ENCODE results near the gene RMND5B. TPM values are rescaled to one million over a fixed set of nuclear protein-coding genes. Genes with fewer than 3 reads are reported as not detected.

RMND5B gene
- total and polyA plus RNA-seq, 8 donors: 25.3 to 72.9 (median 33.8) TPM

DNA sequence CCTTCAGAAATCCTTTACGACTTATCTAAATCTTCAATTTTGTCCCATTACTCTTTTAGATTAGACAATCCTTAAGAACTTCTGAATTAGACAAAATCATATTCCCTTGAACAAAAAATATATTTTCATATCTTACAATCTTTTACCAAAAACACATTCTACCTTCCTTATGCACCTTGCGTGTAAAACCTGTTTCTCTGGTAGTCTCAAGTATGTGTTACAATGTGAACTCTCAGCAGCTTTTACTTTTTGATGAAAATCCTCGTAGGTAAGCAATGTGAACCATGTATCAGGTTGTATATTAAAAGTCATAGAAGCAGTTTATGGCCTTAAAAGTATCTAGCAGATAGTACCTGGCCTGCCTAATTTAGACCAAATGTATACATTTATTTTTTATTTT lies 43.6 kb downstream of the RMND5B start:
- Histone ChIP-seq H3K27me3 (peaks cover 0 to 5% (median 0%) of the 10 kb centered on the region in 3 donors), H3K9me3 (peaks cover 0 to 3% (median 0%) of the 10 kb centered on the region in 4 donors), H3K27ac (no peak overlapping the region), H3K36me3 (no peaks in the 10 kb centered on the region), H3K4me1 (no peaks in the 10 kb centered on the region), H3K4me3 (no peak overlapping the region)
- DNase-seq: no peak
- 88 to 92% (median 91%) methylated on average over 3 of the region's 3 CpGs for WGBS, 5 donors
- intact Hi-C loops (cut with DNase I; ENCODE audit: low total_unique reads): no loop called here
- TF ChIP-seq, protein P1, sequence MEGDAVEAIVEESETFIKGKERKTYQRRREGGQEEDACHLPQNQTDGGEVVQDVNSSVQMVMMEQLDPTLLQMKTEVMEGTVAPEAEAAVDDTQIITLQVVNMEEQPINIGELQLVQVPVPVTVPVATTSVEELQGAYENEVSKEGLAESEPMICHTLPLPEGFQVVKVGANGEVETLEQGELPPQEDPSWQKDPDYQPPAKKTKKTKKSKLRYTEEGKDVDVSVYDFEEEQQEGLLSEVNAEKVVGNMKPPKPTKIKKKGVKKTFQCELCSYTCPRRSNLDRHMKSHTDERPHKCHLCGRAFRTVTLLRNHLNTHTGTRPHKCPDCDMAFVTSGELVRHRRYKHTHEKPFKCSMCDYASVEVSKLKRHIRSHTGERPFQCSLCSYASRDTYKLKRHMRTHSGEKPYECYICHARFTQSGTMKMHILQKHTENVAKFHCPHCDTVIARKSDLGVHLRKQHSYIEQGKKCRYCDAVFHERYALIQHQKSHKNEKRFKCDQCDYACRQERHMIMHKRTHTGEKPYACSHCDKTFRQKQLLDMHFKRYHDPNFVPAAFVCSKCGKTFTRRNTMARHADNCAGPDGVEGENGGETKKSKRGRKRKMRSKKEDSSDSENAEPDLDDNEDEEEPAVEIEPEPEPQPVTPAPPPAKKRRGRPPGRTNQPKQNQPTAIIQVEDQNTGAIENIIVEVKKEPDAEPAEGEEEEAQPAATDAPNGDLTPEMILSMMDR (IDR thresholded peaks at IDR 0.05): no peak
- no peak for TF ChIP-seq POLR2A (IDR thresholded peaks at IDR 0.05)
- TF ChIP-seq POLR2AphosphoS5 (IDR thresholded peaks at IDR 0.05): no peak
- no peak for TF ChIP-seq EP300 (IDR thresholded peaks at IDR 0.05)

DNA sequence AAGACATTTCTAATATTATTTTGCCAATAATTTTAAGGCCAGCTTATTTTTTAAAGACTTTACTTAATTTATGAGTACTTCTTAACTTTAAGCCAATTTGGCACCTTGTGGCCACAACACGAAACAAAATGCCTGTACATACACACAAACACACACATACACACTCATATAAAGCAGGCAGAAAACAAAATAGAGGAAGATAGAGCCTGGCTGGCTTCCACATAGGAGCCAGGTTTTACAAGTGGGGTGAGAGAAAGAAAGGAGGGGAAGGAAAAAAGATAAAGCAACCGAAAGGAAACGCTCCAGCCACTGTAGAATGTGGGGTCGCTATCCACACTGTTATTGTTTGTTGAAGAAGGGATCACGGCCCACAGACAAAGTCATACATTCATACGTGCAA lies 46.0 kb downstream of the RMND5B start:
- Histone ChIP-seq H3K4me3 (no peak overlapping the region), H3K36me3 (no peaks in the 10 kb centered on the region), H3K4me1 (no peaks in the 10 kb centered on the region), H3K27ac (no peak overlapping the region), H3K9me3 (peaks cover 0 to 8% (median 2%) of the 10 kb centered on the region in 4 donors), H3K27me3 (peaks cover 0 to 10% (median 0%) of the 10 kb centered on the region in 3 donors)
- 41 to 66% (median 54%) methylated on average over 6 of the region's 6 CpGs for WGBS, 5 donors
- intact Hi-C loops (cut with DNase I; ENCODE audit: low total_unique reads): no loop called here
- TF ChIP-seq, protein P1 (IDR thresholded peaks at IDR 0.05): no peak
- no peak for TF ChIP-seq POLR2A (IDR thresholded peaks at IDR 0.05)
- no peak for TF ChIP-seq EP300 (IDR thresholded peaks at IDR 0.05)
- TF ChIP-seq POLR2AphosphoS5 (IDR thresholded peaks at IDR 0.05): no peak
- no peak for DNase-seq

DNA sequence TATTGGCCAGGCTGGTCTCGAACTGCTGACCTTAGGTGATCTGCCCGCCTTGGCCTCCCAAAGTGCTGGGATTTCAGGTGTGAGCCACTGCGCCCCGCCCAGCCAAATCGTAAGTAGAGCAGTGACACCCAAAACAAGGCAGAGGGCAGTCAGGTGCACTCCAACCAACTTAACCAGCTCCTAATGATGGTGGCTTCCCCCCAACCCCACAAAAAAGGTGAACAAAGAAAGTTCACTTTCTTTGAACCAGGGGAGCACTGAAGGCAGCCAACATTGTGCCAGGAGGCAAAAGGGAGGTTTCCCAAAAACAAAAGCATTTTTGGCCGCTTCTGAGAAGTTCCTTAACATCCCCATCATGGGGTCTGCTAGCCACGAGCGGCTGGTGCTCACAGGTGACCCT lies 46.8 kb downstream of the RMND5B start:
- TF ChIP-seq, protein P1 (IDR thresholded peaks at IDR 0.05): no peak
- TF ChIP-seq POLR2AphosphoS5 (IDR thresholded peaks at IDR 0.05): no peak
- no peak for TF ChIP-seq EP300 (IDR thresholded peaks at IDR 0.05)
- no peak for TF ChIP-seq POLR2A (IDR thresholded peaks at IDR 0.05)
- 76 to 84% (median 80%) methylated on average over 8 of the region's 8 CpGs for whole genome bisulfite sequencing, 5 donors

DNA sequence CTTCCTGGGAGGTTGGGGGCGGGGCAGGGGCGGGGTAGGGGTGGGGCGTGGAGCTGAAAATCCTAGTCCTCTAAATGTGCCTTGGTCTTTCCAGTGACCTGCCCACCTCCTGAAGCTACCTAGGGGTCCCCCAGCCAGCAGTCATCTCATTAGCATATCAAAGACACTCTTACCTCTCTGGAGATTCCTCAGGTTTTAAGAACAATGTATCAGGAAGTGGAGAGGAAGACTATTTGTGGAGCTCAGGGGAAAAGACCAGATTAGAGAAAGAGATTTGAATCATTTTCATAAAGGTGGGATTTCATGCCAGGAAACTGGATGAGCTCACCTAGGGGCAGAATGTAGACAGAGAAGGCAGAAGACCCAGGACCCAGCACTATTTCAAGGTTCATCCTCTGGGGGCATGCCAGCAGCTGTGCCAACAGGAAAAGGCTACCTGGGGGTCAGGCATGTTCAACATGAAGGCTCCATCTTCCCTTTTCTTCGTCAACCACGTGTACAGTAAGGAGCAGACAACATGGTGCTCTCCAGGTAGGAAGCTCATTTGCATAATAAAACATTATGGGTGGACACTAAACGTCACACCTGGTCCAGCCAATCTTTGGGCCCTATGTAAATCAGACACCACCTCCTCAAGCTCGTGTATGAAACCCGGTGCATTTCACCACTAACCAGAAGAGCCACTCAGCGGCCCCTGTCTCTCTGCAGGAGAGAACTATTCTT lies 49.5 kb downstream of the RMND5B start:
- peaks cover 0 to 8% (median 2%) of the 10 kb centered on the region in 4 donors for H3K9me3 ChIP-seq
- H3K27me3 ChIP-seq: peaks cover 0 to 10% (median 0%) of the 10 kb centered on the region in 3 donors
- 31 to 41% (median 39%) methylated on average over 8 to 9 of the region's 9 CpGs for WGBS, 5 donors
- intact Hi-C loops (cut with DNase I; ENCODE audit: low total_unique reads): no loop called here
- no peaks in the 10 kb centered on the region for H3K36me3 ChIP-seq
- H3K4me1 ChIP-seq: no peaks in the 10 kb centered on the region
- no peak overlapping the region for H3K27ac ChIP-seq
- H3K4me3 ChIP-seq: no peak overlapping the region
- TF ChIP-seq EP300 (IDR thresholded peaks at IDR 0.05) (no peak), POLR2AphosphoS5 (IDR thresholded peaks at IDR 0.05) (no peak), POLR2A (IDR thresholded peaks at IDR 0.05) (no peak)
- TF ChIP-seq, protein P1 (IDR thresholded peaks at IDR 0.05): no peak
- DNase-seq: no peak

More for the DNA sequence above, 46.8 kb downstream of the RMND5B start:
- no peak for DNase-seq
- Histone ChIP-seq H3K36me3 (no peaks in the 10 kb centered on the region), H3K4me1 (no peaks in the 10 kb centered on the region), H3K27ac (no peak overlapping the region), H3K9me3 (peaks cover 0 to 8% (median 2%) of the 10 kb centered on the region in 4 donors), H3K4me3 (no peak overlapping the region), H3K27me3 (peaks cover 0 to 10% (median 0%) of the 10 kb centered on the region in 3 donors)
- intact Hi-C loops (cut with DNase I; ENCODE audit: low total_unique reads): no loop called here

Data from stomach (tissue), 9 donors.